Measurements from ENCODE around the gene CGN. TPM values are rescaled to one million over a fixed set of nuclear protein-coding genes. Genes with fewer than 3 reads are reported as not detected.

The CGN gene
- polyA plus RNA-seq, 1 experiment: 0.31 TPM

GRCh38 chr1:151514366-151514765, 3.2 kb downstream of the CGN start:
- Histone ChIP-seq H3K27ac (ENCODE audit: low read depth, low read length) (no peak overlapping the region), H3K4me3 (ENCODE audit: low read depth, low read length) (no peak overlapping the region), H3K27me3 (ENCODE audit: control insufficient read depth, insufficient read depth, low read length) (peaks cover 5% of the 10 kb centered on the region), H3K9me3 (ENCODE audit: control insufficient read depth, insufficient read depth, low read length) (no peaks in the 10 kb centered on the region)
- no peak for DNase-seq (ENCODE audit: low read depth, low spot score)
- ChIA-PET CTCF (no interaction called here), POLR2A (no interaction called here)
- no peak for TF ChIP-seq CTCF (IDR thresholded peaks at IDR 0.05; ENCODE audit: low read depth, low read length)

- no peak for DNase-seq (ENCODE audit: low read depth, low spot score)
- POLR2A ChIA-PET: no interaction called here
- Histone ChIP-seq H3K4me3 (ENCODE audit: low read depth, low read length) (no peak overlapping the region), H3K27me3 (ENCODE audit: control insufficient read depth, insufficient read depth, low read length) (peaks cover 5% of the 10 kb centered on the region), H3K27ac (ENCODE audit: low read depth, low read length) (no peak overlapping the region), H3K9me3 (ENCODE audit: control insufficient read depth, insufficient read depth, low read length) (no peaks in the 10 kb centered on the region)
- CTCF ChIA-PET: no interaction called here
- TF ChIP-seq CTCF (IDR thresholded peaks at IDR 0.05; ENCODE audit: low read depth, low read length): no peak
Measured at GRCh38 chr1:151515265-151515664, 4.1 kb downstream of the CGN start.

GRCh38 chr1:151516031-151516511, 4.9 kb downstream of the CGN start:
- no peaks in the 10 kb centered on the region for H3K9me3 ChIP-seq (ENCODE audit: control insufficient read depth, insufficient read depth, low read length)
- H3K4me3 ChIP-seq (ENCODE audit: low read depth, low read length): no peak overlapping the region
- H3K27ac ChIP-seq (ENCODE audit: low read depth, low read length): no peak overlapping the region
- no peak for TF ChIP-seq CTCF (IDR thresholded peaks at IDR 0.05; ENCODE audit: low read depth, low read length)
- no peak for DNase-seq (ENCODE audit: low read depth, low spot score)
- ChIA-PET POLR2A (no interaction called here), CTCF (no interaction called here)
- peaks cover 5% of the 10 kb centered on the region for H3K27me3 ChIP-seq (ENCODE audit: control insufficient read depth, insufficient read depth, low read length)

- no peaks in the 10 kb centered on the region for H3K27me3 ChIP-seq (ENCODE audit: control insufficient read depth, insufficient read depth, low read length)
- POLR2A ChIA-PET: no interaction called here
- no peak for TF ChIP-seq CTCF (IDR thresholded peaks at IDR 0.05; ENCODE audit: low read depth, low read length)
- CTCF ChIA-PET: no interaction called here
- no peak overlapping the region for H3K27ac ChIP-seq (ENCODE audit: low read depth, low read length)
- no peak overlapping the region for H3K4me3 ChIP-seq (ENCODE audit: low read depth, low read length)
- DNase-seq (ENCODE audit: low read depth, low spot score): no peak
- no peaks in the 10 kb centered on the region for H3K9me3 ChIP-seq (ENCODE audit: control insufficient read depth, insufficient read depth, low read length)
Measured at GRCh38 chr1:151518431-151518830, 7.2 kb downstream of the CGN start.

DNA sequence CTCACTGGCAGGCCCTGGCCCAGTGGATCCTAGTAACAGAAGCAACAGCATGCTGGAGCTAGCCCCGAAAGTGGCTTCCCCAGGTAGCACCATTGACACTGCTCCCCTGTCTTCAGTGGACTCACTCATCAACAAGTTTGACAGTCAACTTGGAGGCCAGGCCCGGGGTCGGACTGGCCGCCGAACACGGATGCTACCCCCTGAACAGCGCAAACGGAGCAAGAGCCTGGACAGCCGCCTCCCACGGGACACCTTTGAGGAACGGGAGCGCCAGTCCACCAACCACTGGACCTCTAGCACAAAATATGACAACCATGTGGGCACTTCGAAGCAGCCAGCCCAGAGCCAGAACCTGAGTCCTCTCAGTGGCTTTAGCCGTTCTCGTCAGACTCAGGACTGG, 7.7 kb downstream of the CGN start:
- H3K9me3 ChIP-seq (ENCODE audit: control insufficient read depth, insufficient read depth, low read length): no peaks in the 10 kb centered on the region
- CTCF ChIA-PET: no interaction called here
- no peaks in the 10 kb centered on the region for H3K27me3 ChIP-seq (ENCODE audit: control insufficient read depth, insufficient read depth, low read length)
- DNase-seq (ENCODE audit: low read depth, low spot score): no peak
- no peak overlapping the region for H3K27ac ChIP-seq (ENCODE audit: low read depth, low read length)
- POLR2A ChIA-PET: no interaction called here
- TF ChIP-seq CTCF (IDR thresholded peaks at IDR 0.05; ENCODE audit: low read depth, low read length): no peak
- no peak overlapping the region for H3K4me3 ChIP-seq (ENCODE audit: low read depth, low read length)
